CD4-positive, alpha-beta T cell treated with Interleukin-17A for 1 hour (primary cell): Measurements from ENCODE around the gene LHFPL3.
"Not testable (repeated sequence)": the region's sequence is repeated elsewhere in the genome, so short reads cannot be mapped to it uniquely, and the experiment has no call there.

Source experiments
- DNase-seq: peaks from one replicate; pipeline ENCODE4 v3.0.0-alpha.2; 2020

LHFPL3 gene

GRCh38 chr7:104903846-104904245 lies 575.4 kb downstream of the LHFPL3 start:
- no peak for DNase-seq

DNA sequence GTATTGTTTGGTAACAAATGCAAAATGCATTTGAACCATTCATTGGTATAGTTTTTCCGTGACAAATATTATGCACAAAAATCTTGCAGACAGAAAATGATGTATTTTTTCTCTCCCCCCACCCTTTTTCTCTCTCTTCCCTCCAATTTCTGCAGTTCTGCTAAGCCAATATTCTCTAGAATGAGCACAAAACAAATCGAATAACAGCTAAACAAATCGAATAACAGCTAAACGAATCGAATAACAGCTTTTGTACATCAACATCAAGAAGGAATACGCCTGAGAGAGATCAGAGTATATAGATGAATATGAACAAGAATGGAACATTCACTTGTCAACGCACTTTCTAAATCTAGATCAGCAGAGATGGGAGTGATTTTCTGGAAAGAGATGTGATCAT lies 577.6 kb downstream of the LHFPL3 start:
- no peak for DNase-seq

DNA sequence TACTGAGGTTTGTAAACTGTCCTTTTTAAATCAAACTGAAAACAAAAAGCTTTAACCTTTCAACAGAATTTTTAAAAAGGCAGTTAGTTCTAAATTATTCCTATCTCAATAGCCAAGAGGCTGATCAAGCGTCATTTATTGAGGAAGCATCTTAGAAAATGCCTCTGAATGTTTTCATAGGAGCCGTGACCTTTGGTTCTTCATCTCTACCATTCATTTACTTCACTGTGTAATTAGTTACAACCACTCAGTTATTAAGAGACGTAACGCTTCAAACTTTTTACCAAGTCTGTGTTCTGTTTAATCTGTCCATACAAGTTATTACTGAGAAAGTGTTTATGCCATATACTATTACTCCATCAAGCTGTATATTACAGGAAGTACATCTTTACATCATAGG lies 578.2 kb downstream of the LHFPL3 start:
- DNase-seq, result no peak

GRCh38 chr7:104908636-104909035 lies 580.2 kb downstream of the LHFPL3 start:
- DNase-seq, result no peak

DNA sequence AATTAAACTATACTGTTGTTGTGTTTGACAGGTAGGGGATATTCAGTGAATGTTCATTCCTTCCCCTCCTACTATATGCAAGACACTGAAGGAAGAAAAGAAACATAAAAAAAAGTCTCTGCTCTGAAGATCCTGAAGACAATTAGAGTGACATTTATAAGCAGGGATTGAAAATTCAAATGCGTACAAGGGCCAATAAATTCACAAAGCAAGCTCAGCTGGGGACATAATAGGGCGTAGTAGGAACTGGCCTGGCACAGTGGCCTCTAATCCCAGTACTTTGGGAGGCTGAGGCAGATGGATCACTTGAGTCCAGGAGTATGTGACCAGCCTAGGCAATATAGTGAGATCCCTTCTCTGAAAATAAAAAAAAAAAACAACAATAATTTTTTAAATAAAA lies 580.7 kb downstream of the LHFPL3 start:
- DNase-seq, result no peak

DNA sequence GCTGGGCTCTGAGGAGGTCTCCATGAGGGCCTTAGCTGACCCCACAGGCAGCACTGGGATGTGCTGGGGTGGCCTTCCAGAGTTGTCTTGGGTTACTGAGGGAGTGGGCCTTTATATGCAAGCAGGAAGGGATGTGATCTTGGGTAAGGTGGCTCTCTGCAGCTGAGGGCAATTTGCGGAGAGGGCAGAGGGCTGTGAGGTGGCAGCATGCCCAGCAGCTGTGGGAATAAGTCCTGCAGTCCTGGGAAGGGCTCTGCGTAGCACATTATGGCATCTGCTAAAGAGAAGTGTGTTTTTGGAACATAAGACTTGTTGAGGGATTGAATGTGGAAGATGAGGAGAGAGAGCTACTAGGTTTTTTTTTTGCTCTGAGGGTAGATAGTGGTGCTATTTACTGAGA lies 586.0 kb downstream of the LHFPL3 start:
- no peak for DNase-seq

GRCh38 chr7:104921596-104921995 lies 593.2 kb downstream of the LHFPL3 start:
- DNase-seq, result no peak

DNA sequence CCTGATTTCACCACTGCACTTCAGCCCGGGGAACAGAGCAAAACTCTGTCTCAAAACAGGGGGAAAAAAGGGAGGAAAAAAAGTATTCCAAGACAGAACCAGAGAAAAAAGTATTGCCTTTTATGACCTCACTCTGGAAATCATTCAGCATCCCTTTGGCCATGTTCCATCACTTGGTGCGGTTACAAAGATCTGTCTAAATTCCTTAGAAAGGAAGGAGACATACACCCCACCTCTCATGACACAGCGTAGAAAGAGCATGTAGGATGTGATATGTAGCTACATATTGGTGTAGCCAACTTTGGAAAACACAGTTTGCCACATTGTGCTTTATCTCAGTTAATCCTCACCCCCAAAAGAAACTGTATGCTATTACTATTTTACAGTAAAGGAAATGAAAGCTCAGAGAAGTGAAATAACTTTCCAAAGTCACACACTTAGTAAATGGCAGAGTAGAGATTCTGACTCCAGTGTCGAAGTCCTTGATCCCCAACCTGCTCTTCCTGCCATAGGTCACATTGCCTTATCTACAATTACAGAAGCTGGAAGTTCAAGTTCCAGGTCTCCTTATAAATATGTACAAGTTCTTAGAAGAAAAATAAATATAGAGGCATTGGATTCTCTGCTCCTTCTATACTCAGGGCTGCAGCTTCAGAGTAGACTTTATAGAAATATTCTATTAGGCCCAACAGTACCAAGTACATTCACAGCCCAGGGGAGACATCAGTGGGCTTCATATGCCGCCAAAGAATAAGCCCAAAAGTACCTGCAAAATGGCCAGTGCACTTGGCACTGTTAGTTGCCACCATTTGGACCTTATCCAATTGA lies 594.0 kb downstream of the LHFPL3 start:
- no peak for DNase-seq

DNA sequence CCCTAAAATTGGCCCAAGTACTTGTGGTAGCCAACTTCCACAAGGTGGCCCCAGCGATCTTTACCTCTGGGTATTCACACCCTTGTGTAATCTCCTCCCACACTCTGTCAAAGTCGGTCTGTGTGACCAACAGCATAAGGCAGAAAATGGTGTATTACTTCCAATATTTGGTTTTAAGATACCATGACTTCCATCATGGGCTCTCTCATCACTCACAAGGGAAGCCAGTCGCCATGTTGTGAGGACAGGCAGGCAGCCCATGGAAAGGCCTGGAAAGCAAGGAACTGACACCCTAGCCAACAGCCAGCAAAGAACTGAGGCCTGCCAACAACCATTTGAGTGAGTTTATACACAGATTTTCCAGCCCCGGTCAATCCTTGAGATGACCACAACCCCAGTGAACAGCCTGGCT lies 594.6 kb downstream of the LHFPL3 start:
- DNase-seq, result peak; percentile 82

DNA sequence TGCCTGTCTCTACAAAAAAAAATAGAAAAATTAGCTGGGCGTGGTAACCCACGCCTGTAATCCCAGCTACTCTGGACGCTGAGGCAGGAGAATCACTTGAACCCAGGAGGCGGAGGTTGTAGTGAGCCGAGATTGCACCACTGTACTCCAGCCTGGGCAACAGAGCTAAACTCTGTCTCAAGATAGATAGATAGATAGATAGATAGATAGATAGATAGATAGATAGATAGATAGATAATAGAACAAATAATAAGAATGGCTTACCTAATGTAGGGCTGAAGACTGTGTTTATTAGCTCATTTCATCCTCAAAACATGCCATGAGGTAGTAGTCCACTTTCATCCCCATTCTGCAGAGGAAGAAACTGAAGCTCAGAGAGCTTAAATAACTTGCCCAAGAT lies 597.8 kb downstream of the LHFPL3 start:
- DNase-seq, result not testable (repeated sequence)

DNA sequence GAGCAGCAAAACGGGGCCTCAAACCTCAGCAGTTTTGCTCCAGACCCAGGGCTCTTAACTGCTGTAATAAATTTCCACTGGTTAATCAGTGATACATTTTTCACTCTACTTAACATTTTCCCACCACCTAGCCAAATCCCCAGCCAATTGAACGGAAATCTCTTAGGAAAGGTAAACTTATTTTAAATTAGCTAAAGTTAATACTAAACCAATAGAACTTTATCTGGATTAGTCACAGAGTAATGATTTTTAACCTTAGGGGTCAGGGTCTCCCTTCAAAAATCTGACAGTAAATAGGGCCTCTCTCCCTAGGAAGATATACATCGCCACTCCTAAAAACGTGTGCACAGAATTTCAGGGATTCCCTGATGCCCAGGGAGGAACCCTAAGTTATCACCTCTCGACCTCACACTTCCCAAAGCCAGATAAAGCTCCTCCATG lies 598.2 kb downstream of the LHFPL3 start:
- DNase-seq, result no peak

DNA sequence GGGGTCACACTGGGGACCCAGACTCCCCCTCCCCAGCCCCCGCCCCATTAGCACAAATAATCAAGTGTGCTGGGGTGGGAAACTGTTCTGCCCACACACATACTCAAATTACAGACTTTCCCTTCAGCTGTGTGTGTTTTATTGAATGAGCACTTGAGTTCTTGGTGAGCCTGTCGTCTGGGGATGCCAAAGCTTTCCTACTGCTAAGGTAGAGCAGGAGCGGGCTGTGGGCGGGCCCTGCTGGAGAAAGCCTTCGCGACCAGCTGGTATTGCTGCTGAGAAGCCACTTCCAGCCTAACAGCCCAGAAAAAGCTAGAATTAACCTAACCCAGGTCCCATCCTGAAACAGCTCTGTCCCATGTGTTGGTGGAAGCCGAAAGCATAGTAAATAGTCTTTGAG lies 598.7 kb downstream of the LHFPL3 start:
- DNase-seq, result no peak

- DNase-seq, result no peak
These were observed 600.5 kb downstream of the LHFPL3 start for GRCh38 chr7:104928721-104929400.

DNA sequence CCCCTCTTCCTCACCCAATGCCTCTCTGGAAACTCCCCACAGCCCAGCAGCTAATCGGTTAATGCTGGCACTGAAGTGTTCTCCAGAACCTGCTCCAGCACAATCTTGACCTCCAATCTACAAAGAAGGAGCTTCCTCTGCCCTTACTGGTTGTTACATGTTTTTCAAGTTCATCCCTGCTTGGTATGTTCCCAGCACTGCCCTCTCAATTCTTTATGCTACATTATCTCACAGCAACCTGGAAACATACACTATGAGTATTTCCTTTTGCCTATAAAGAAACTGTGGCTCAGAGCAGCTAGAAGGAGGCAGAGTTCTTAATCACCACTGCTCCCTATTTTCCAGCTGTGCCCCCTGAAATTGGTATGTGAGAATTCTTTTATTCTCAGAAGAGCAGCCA lies 601.5 kb downstream of the LHFPL3 start:
- DNase-seq, result no peak

GRCh38 chr7:104931181-104931781 lies 602.9 kb downstream of the LHFPL3 start:
- no peak for DNase-seq

GRCh38 chr7:104933022-104933421 lies 604.6 kb downstream of the LHFPL3 start:
- DNase-seq, result no peak

DNA sequence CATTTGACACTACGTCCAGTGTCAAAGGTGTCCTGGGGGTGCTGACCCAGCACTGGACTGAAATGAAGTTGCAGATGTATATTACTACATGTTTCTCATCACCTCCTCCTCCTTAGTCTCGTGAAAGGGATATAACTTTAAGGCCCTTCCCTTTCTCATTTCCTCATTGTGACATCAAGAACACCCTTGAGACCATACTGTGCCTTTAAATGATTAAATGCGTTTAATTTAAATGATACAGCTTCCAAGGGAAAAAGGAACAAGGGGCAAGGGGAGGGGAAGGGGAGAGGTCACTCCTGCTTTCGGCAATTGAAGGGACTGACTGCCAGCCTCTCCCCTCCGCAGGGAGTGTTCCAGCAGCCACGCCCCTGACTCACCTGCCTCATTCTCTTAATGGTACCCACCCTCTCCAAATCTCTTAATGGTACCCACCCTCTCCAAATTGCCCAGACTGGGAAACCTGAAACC lies 605.2 kb downstream of the LHFPL3 start:
- no peak for DNase-seq

GRCh38 chr7:104934665-104935064 lies 606.3 kb downstream of the LHFPL3 start:
- DNase-seq, result no peak

- DNase-seq, result no peak
These were observed 606.9 kb downstream of the LHFPL3 start for GRCh38 chr7:104935276-104935675.

DNA sequence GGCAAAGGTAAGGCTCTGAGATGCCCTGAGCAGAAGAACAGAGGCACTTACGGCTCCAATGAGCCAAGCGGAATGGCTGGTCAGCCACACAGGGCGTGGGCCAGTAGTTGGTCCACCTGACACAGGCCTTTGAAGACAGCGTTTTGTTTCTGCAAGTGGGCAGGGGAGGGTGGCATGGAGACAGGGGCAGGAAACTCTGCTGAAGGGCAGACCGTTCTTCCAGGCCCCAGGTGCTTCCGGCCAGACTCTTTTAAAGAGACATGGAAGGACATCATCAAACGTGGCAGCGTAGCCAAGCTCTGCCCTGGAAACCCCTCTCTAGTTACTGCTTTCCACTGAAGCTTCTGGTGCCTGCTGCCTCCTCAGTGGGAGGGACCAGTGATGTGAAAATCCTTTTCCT lies 608.1 kb downstream of the LHFPL3 start:
- DNase-seq, result no peak

GRCh38 chr7:104937489-104937888 lies 609.1 kb downstream of the LHFPL3 start:
- DNase-seq, result not testable (repeated sequence)

GRCh38 chr7:104938741-104939390 lies 610.5 kb downstream of the LHFPL3 start:
- no peak for DNase-seq

- no peak for DNase-seq
These were observed 611.8 kb downstream of the LHFPL3 start for GRCh38 chr7:104940023-104940710.
